ENCODE results near the gene CUL7. TPM values are rescaled to one million over a fixed set of nuclear protein-coding genes. Genes with fewer than 3 reads are reported as not detected.

CUL7 gene
- total RNA-seq, 1 donor from 2014 or later, result 20.1 TPM

DNA sequence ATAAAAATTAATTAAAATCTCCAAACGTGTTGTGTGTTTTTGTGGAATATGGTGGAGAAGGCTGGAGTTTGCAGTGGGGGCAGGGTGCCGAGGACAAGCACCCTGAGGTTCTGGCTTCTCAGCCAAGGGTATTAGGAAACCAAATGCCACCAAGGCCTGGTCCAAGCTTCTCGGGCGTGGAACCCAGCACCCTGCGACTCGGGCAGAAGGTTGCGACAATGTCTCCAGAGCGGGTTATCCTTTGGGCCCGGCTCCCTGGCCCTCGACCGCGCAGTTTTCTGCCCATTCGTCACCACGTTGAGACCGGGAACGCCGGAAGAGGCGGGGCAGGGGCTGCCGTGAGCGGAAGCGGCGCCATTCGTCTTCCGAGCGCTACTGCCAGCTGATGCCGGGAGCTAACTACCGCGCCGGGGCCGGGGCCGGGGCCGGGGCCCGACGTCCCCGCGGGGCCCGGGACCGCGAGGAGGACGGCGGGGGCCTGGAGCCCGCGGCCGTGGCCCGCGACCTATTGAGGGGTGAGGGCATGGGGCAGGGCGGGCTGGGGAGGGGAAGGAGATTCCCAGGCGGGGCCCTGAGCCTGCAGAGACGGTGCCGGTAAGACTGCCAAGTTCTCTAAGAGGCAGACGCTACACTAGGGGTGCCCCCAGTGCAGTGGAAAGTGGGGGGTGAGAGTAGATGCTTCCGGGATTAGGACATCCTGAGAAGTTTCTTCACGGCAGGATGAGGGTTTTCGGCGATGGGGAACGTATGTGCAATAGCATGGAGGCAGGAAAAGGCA is 32.2 kb downstream of the CUL7 start, which contains the start of gene RRP36:
TSS of gene RRP36 (plus strand) at position 354 of the 778 bp plus-strand sequence. CDS start at position 386, 32 bp downstream.
- Histone ChIP-seq H3K4me1 (peaks cover 28% of the 10 kb centered on the region), H3K36me3 (peaks cover 55% of the 10 kb centered on the region)
- peak; percentile 95 for ATAC-seq

DNA sequence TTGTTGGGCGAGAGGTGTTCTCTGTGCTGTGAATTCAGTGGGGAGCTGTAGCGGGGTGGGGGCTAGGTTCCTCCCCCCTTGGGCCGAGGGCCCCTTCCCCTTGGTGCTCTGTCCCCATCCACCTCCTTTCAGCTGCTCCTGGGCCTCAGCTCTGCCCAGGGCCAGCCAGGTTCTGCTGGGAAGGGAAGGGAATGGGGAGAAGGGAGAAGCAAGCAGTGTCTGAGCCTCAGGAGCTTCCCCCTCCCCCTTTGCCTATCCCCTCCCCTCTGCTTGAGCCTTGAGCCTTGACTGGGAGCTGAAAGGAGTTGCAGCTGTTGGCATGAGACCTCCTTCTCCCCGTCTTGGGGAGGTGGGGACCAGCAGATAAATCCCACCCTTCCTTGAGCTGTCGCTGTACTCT is 32.8 kb downstream of the CUL7 start:
- Histone ChIP-seq H3K27me3 (no peaks in the 10 kb centered on the region), H3K4me3 (peak overlapping the region; percentile 92), H3K36me3 (peaks cover 49% of the 10 kb centered on the region), H3K4me1 (peaks cover 34% of the 10 kb centered on the region), H3K9me3 (no peaks in the 10 kb centered on the region), H3K27ac (peak overlapping the region; percentile 87)
- intact Hi-C loops (cut with DNase I), result no loop called here
- ATAC-seq (no peak), DNase-seq (no peak)
- TF ChIP-seq CTCF (IDR thresholded peaks at IDR 0.05), result no peak

More for the DNA sequence above, 32.2 kb downstream of the CUL7 start, which contains the start of gene RRP36:
- no peaks in the 10 kb centered on the region for H3K9me3 ChIP-seq
- H3K27ac ChIP-seq, result peak within 1 kb of the TSS; percentile 87
- H3K27me3 ChIP-seq, result no peaks in the 10 kb centered on the region
- intact Hi-C loops (cut with DNase I), result no loop called here
- no peak for TF ChIP-seq CTCF (IDR thresholded peaks at IDR 0.05)
- peak; percentile 92 for DNase-seq
- H3K4me3 ChIP-seq, result peak within 1 kb of the TSS; percentile 92

- no peak overlapping the region for H3K4me3 ChIP-seq
- intact Hi-C loops (cut with DNase I), result no loop called here
- H3K4me1 ChIP-seq, result peaks cover 40% of the 10 kb centered on the region
- peaks cover 43% of the 10 kb centered on the region for H3K36me3 ChIP-seq
- no peak for DNase-seq
- TF ChIP-seq CTCF (IDR thresholded peaks at IDR 0.05), result no peak
- H3K9me3 ChIP-seq, result no peaks in the 10 kb centered on the region
- ATAC-seq, result no peak
- H3K27ac ChIP-seq, result no peak overlapping the region
- no peaks in the 10 kb centered on the region for H3K27me3 ChIP-seq
Observed at GRCh38 chr6:43020052-43020705, 33.5 kb downstream of the CUL7 start.

DNA sequence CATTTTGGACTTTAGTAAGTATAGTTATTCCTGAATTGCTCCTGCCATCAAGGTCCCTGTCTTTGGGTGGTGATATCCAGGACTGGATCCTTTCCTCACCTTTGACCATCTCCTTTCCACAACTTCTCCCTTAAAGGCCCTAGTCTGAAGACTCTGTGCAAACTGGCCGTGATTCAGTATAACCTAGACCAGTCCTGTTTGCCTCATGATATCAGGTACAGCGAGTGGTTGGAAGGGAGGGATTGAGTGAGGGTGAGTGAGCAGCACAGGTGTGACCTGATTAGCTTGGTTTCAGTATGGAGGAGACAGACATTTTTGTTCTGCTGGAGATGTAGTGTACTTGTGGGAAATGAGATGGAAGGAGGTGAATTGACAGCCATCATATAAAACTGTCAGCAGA is 34.5 kb downstream of the CUL7 start:
- peaks cover 32% of the 10 kb centered on the region for H3K36me3 ChIP-seq
- intact Hi-C loops (cut with DNase I), result no loop called here
- no peak for TF ChIP-seq CTCF (IDR thresholded peaks at IDR 0.05)

GRCh38 chr6:43016943-43017334 is 36.7 kb downstream of the CUL7 start:
- intact Hi-C loops (cut with DNase I), result no loop called here
- no peak overlapping the region for H3K27ac ChIP-seq
- H3K27me3 ChIP-seq, result no peaks in the 10 kb centered on the region
- DNase-seq (no peak), ATAC-seq (no peak)
- no peak overlapping the region for H3K4me3 ChIP-seq
- peaks cover 43% of the 10 kb centered on the region for H3K4me1 ChIP-seq
- H3K9me3 ChIP-seq, result no peaks in the 10 kb centered on the region
- peaks cover 35% of the 10 kb centered on the region for H3K36me3 ChIP-seq
- no peak for TF ChIP-seq CTCF (IDR thresholded peaks at IDR 0.05)

More for the DNA sequence above, 34.5 kb downstream of the CUL7 start:
- H3K9me3 ChIP-seq, result no peaks in the 10 kb centered on the region
- no peak for ATAC-seq
- H3K27me3 ChIP-seq, result no peaks in the 10 kb centered on the region
- no peak for DNase-seq
- peaks cover 46% of the 10 kb centered on the region for H3K4me1 ChIP-seq
- no peak overlapping the region for H3K4me3 ChIP-seq
- H3K27ac ChIP-seq, result no peak overlapping the region

Data from upper lobe of right lung (tissue), 1 donor.